Transverse colon (tissue), 4 donors: ENCODE data around the gene NDUFAF2.

Experiments used
- EP300 ChIP-seq: sonication (generic); formaldehyde crosslinking; IDR thresholded peaks from one replicate; pipeline ENCODE4 v1.6.1; 2017; ENCODE audit warnings: antibody characterized with exemption, low read depth
- POLR2A ChIP-seq: fragments of 450-650 bp; IDR thresholded peaks from one replicate; pipeline ENCODE4 v1.6.1; 2016; ENCODE audit warnings: antibody characterized with exemption, mild to moderate bottlenecking, moderate library complexity
- POLR2AphosphoS5 ChIP-seq, 3 donors: sonication (generic); formaldehyde crosslinking; IDR thresholded peaks; one replicate each; pipeline ENCODE4 v1.6.1; 2016; ENCODE audit warnings: antibody characterized with exemption in 3 of 3
- TF ChIP-seq, protein P1 (sequence below), 5 experiments: fragments of 200-600 bp in 3 of 5; fragments of 450-650 bp in 2 of 5; sonication (generic) in 3 of 5; IDR thresholded peaks; 1 replicate in 2 of 5; 2 replicates in 3 of 5; pipeline ENCODE4 v1.5.1; 2016 to 2017; ENCODE audit warnings: antibody characterized with exemption in 5 of 5, inconsistent platforms in 3 of 5, mild to moderate bottlenecking in 2 of 5, moderate library complexity in 1 of 5

DNA sequence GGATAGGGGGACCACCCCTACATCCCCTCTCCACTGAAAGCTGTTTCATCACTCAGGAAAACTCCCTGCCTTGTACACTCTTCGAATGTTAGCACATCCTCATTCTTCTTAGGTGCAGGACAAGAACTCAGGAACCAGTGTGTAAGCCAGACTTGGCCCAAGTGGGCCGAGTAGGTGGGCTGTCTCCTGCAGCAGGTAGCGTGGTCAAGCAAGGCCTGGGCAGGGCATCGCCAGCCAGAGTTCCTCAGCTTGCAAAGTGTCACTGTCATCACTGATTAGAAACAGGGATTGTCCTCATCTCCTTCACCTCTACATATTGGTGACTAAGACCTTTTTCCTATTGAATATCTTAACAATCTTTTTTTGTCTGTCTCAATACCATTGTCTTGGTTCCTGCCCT, 194.9 kb downstream of the NDUFAF2 start:
- TF ChIP-seq, protein P1, sequence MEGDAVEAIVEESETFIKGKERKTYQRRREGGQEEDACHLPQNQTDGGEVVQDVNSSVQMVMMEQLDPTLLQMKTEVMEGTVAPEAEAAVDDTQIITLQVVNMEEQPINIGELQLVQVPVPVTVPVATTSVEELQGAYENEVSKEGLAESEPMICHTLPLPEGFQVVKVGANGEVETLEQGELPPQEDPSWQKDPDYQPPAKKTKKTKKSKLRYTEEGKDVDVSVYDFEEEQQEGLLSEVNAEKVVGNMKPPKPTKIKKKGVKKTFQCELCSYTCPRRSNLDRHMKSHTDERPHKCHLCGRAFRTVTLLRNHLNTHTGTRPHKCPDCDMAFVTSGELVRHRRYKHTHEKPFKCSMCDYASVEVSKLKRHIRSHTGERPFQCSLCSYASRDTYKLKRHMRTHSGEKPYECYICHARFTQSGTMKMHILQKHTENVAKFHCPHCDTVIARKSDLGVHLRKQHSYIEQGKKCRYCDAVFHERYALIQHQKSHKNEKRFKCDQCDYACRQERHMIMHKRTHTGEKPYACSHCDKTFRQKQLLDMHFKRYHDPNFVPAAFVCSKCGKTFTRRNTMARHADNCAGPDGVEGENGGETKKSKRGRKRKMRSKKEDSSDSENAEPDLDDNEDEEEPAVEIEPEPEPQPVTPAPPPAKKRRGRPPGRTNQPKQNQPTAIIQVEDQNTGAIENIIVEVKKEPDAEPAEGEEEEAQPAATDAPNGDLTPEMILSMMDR (IDR thresholded peaks at IDR 0.05) = no peak
- TF ChIP-seq POLR2AphosphoS5 (IDR thresholded peaks at IDR 0.05) (no peak), POLR2A (no peak), EP300 (no peak)
